ENCODE data around the gene INPP5E.

Gene INPP5E

GRCh38 chr9:136380381-136380780, 59.3 kb downstream of the INPP5E start:
- DNase-seq = no peak

- no peak for DNase-seq
These were observed 59.8 kb downstream of the INPP5E start for GRCh38 chr9:136379891-136380290.

- no peak for DNase-seq
These were observed 60.2 kb downstream of the INPP5E start for GRCh38 chr9:136379401-136379800.

- DNase-seq = no peak
These were observed 60.7 kb downstream of the INPP5E start for GRCh38 chr9:136379003-136379287.

Data from AML-193 (cell line).